OCI-LY1 (cell line): Measurements from ENCODE around the gene LRP2BP.

ENCODE experiments used
- H2AFZ ChIP-seq: fragments of 200-600 bp; sonication (generic), shearing (Covaris generic); 2 replicates; pipeline ENCODE4 v1.6.0; 2014; ENCODE audit warnings: antibody characterized with exemption, mild to moderate bottlenecking, low read length
- H3F3A ChIP-seq: fragments of 200-600 bp; sonication (generic), shearing (Covaris generic); 2 replicates; pipeline ENCODE4 v1.6.0; 2014; ENCODE audit warnings: mild to moderate bottlenecking, antibody characterized with exemption, low read length, moderate library complexity; ENCODE audit not compliant: insufficient read depth
- H3K27ac ChIP-seq: fragments of 200-600 bp; sonication (generic); 2 replicates; pipeline ENCODE4 v1.5.1; 2014; ENCODE audit warnings: low read length, mixed run types, mild to moderate bottlenecking, low read depth; ENCODE audit not compliant: poor library complexity, severe bottlenecking
- H3K27me3 ChIP-seq: fragments of 200-600 bp; sonication (generic); 2 replicates; pipeline ENCODE4 v1.6.0; 2014; ENCODE audit warnings: antibody characterized with exemption, mild to moderate bottlenecking, low read length, moderate library complexity; ENCODE audit not compliant: insufficient read depth
- H3K36me3 ChIP-seq: fragments of 200-600 bp; sonication (generic); 2 replicates; pipeline ENCODE4 v1.6.1; 2014; ENCODE audit warnings: mild to moderate bottlenecking, antibody characterized with exemption, low read length, moderate library complexity, mixed read lengths; ENCODE audit not compliant: insufficient read depth
- H3K4me1 ChIP-seq: fragments of 200-600 bp; sonication (generic); 2 replicates; pipeline ENCODE4 v1.5.1; 2014; ENCODE audit warnings: mild to moderate bottlenecking, low read length, moderate library complexity; ENCODE audit not compliant: insufficient read depth, severe bottlenecking
- H3K4me2 ChIP-seq: fragments of 200-600 bp; sonication (generic), shearing (Covaris generic); 2 replicates; pipeline ENCODE4 v1.6.1; 2014; ENCODE audit warnings: low read length
- H3K4me3 ChIP-seq: fragments of 200-600 bp; sonication (generic); 2 replicates; pipeline ENCODE4 v1.5.1; 2014; ENCODE audit warnings: low read length, low read depth, mild to moderate bottlenecking, mixed read lengths; ENCODE audit not compliant: poor library complexity, severe bottlenecking
- H3K79me2 ChIP-seq: fragments of 200-600 bp; shearing (Covaris generic); 2 replicates; pipeline ENCODE4 v1.6.1; 2016; ENCODE audit warnings: mixed run types, low read length, mixed read lengths; ENCODE audit not compliant: insufficient read depth
- H3K9ac ChIP-seq: fragments of 200-600 bp; sonication (generic), shearing (Covaris generic); 2 replicates; pipeline ENCODE4 v1.6.1; 2014; ENCODE audit warnings: mild to moderate bottlenecking, low read length, mixed read lengths
- H3K9me2 ChIP-seq: fragments of 200-600 bp; sonication (generic), shearing (Covaris generic); 2 replicates; pipeline ENCODE4 v1.6.1; 2014; ENCODE audit warnings: low read depth, mild to moderate bottlenecking, low read length, mixed read lengths
- H3K9me3 ChIP-seq: fragments of 200-600 bp; shearing (Covaris generic); 2 replicates; pipeline ENCODE4 v1.6.1; 2014; ENCODE audit warnings: low read length, mixed read lengths
- H4K20me1 ChIP-seq: fragments of 200-600 bp; sonication (generic), shearing (Covaris generic); 2 replicates; pipeline ENCODE4 v1.6.0; 2016; ENCODE audit warnings: mild to moderate bottlenecking, low read length; ENCODE audit not compliant: insufficient read depth
- CTCF ChIP-seq: fragments of 200-600 bp; sonication (generic), shearing (Covaris generic); IDR thresholded peaks from 2 replicates; pipeline ENCODE4 v1.5.1; 2017; ENCODE audit warnings: mild to moderate bottlenecking, antibody characterized with exemption, low read length, moderate library complexity, mixed read lengths
- EZH2 ChIP-seq: fragments of 200-600 bp; sonication (generic), shearing (Covaris generic); IDR thresholded peaks from 2 replicates; pipeline ENCODE4 v1.8.0; 2017; ENCODE audit warnings: borderline replicate concordance, mixed run types, mild to moderate bottlenecking, antibody characterized with exemption, low read length, moderate library complexity, mixed read lengths

LRP2BP gene

GRCh38 chr4:185378264-185378663 lies 17.5 kb downstream of the LRP2BP start:
- no peaks in the 10 kb centered on the region for H3K79me2 ChIP-seq
- peaks cover 21% of the 10 kb centered on the region for H3K36me3 ChIP-seq
- no peak overlapping the region for H3K4me3 ChIP-seq
- H3K9me3 ChIP-seq, result peaks cover 7% of the 10 kb centered on the region; the same call in 1 of the 2 replicates
- H3F3A ChIP-seq, result no peaks in the 10 kb centered on the region
- no peaks in the 10 kb centered on the region for H3K27me3 ChIP-seq
- no peak overlapping the region for H2AFZ ChIP-seq
- no peaks in the 10 kb centered on the region for H3K4me1 ChIP-seq
- H3K4me2 ChIP-seq, result no peak overlapping the region
- no peak overlapping the region for H3K9ac ChIP-seq
- no peaks in the 10 kb centered on the region for H3K9me2 ChIP-seq
- no peak overlapping the region for H3K27ac ChIP-seq
- H4K20me1 ChIP-seq, result no peaks in the 10 kb centered on the region
- TF ChIP-seq EZH2 (no peak), CTCF (no peak)

GRCh38 chr4:185374573-185374972 lies 21.2 kb downstream of the LRP2BP start:
- Histone ChIP-seq H3K4me2 (no peak overlapping the region), H3F3A (no peaks in the 10 kb centered on the region), H3K79me2 (no peaks in the 10 kb centered on the region), H3K4me1 (no peaks in the 10 kb centered on the region), H3K36me3 (peaks cover 39% of the 10 kb centered on the region), H3K27me3 (no peaks in the 10 kb centered on the region), H3K9me3 (no peaks in the 10 kb centered on the region), H3K9me2 (no peaks in the 10 kb centered on the region), H4K20me1 (no peaks in the 10 kb centered on the region), H3K9ac (no peak overlapping the region), H2AFZ (no peak overlapping the region), H3K27ac (no peak overlapping the region), H3K4me3 (no peak overlapping the region)
- TF ChIP-seq EZH2, result no peak

GRCh38 chr4:185374027-185374426 lies 21.7 kb downstream of the LRP2BP start:
- no peaks in the 10 kb centered on the region for H3K79me2 ChIP-seq
- no peaks in the 10 kb centered on the region for H3K4me1 ChIP-seq
- H3K4me3 ChIP-seq, result no peak overlapping the region
- H4K20me1 ChIP-seq, result no peaks in the 10 kb centered on the region
- H3K4me2 ChIP-seq, result no peak overlapping the region
- H3K9me3 ChIP-seq, result no peaks in the 10 kb centered on the region
- H3F3A ChIP-seq, result no peaks in the 10 kb centered on the region
- no peaks in the 10 kb centered on the region for H3K9me2 ChIP-seq
- H3K36me3 ChIP-seq, result peaks cover 39% of the 10 kb centered on the region
- H3K27ac ChIP-seq, result no peak overlapping the region
- TF ChIP-seq CTCF (no peak), EZH2 (no peak)
- no peak overlapping the region for H2AFZ ChIP-seq
- no peaks in the 10 kb centered on the region for H3K27me3 ChIP-seq
- no peak overlapping the region for H3K9ac ChIP-seq

GRCh38 chr4:185371702-185372101 lies 24.0 kb downstream of the LRP2BP start:
- Histone ChIP-seq H3K4me3 (no peak overlapping the region), H2AFZ (no peak overlapping the region), H3K27ac (no peak overlapping the region), H3K4me1 (no peaks in the 10 kb centered on the region), H3K9me3 (no peaks in the 10 kb centered on the region), H3K9ac (no peak overlapping the region), H3K27me3 (no peaks in the 10 kb centered on the region), H3K79me2 (no peaks in the 10 kb centered on the region), H3K9me2 (no peaks in the 10 kb centered on the region), H3K36me3 (peaks cover 27% of the 10 kb centered on the region), H4K20me1 (no peaks in the 10 kb centered on the region), H3K4me2 (no peak overlapping the region), H3F3A (no peaks in the 10 kb centered on the region)
- TF ChIP-seq CTCF (no peak), EZH2 (no peak)
